Stimulated activated effector memory CD8-positive, alpha-beta T cell treated with anti-CD3 and anti-CD28 coated beads, Interleukin-12 subunit alpha, Interleukin-12 subunit beta, amount 100 ng/mL, for 72 hours (primary cell): ENCODE measurements around the gene ZFHX3.
A peak's percentile ranks its signal among the peaks of the same experiment; 100 is the strongest.

ENCODE experiments used
- ATAC-seq: fragments of 150-1000 bp; cut with Tn5 transposase; 2 replicates; pipeline ENCODE4 v1.10.0; 2021
- DNase-seq, 2 donors: peaks; one replicate each; pipeline ENCODE4 v3.0.0; 2021 to 2022; ENCODE audit warnings: low spot score in 2 of 2
- H3K27ac Mint-ChIP-seq: one replicate; pipeline ENCODE4 v1.8.0; 2022; ENCODE audit warnings: mild to moderate bottlenecking, mixed read lengths
- H3K36me3 Mint-ChIP-seq: one replicate; pipeline ENCODE4 v1.8.0; 2022; ENCODE audit warnings: mild to moderate bottlenecking, mixed read lengths
- H3K4me1 Mint-ChIP-seq: one replicate; pipeline ENCODE4 v1.8.0; 2022; ENCODE audit warnings: mixed read lengths
- H3K4me3 Mint-ChIP-seq: one replicate; pipeline ENCODE4 v1.8.0; 2022; ENCODE audit warnings: mild to moderate bottlenecking, mixed read lengths
- H3K9me3 Mint-ChIP-seq: one replicate; pipeline ENCODE4 v1.8.0; 2022; ENCODE audit warnings: mixed read lengths

The ZFHX3 gene

GRCh38 chr16:72957303-72958277 lies 90.3 kb downstream of the ZFHX3 start:
- no peaks in the 10 kb centered on the region for H3K4me1 Mint-ChIP-seq
- DNase-seq (no peak), ATAC-seq (no peak)
- H3K27ac Mint-ChIP-seq, result no peak overlapping the region
- H3K4me3 Mint-ChIP-seq, result no peak overlapping the region
- H3K9me3 Mint-ChIP-seq, result peaks cover 3% of the 10 kb centered on the region
- no peaks in the 10 kb centered on the region for H3K36me3 Mint-ChIP-seq

- Mint-ChIP-seq H3K27ac (no peak overlapping the region), H3K4me1 (no peaks in the 10 kb centered on the region)
These were observed 91.5 kb downstream of the ZFHX3 start for GRCh38 chr16:72956124-72957064.

GRCh38 chr16:72952811-72953271 lies 95.1 kb downstream of the ZFHX3 start:
- H3K4me1 Mint-ChIP-seq, result no peaks in the 10 kb centered on the region
- H3K27ac Mint-ChIP-seq, result no peak overlapping the region
- ATAC-seq (no peak), DNase-seq (no peak)
- H3K9me3 Mint-ChIP-seq, result peaks cover 12% of the 10 kb centered on the region
- no peaks in the 10 kb centered on the region for H3K36me3 Mint-ChIP-seq
- H3K4me3 Mint-ChIP-seq, result no peak overlapping the region

More at GRCh38 chr16:72956124-72957064, 91.5 kb downstream of the ZFHX3 start:
- ATAC-seq (no peak), DNase-seq (no peak)
- Mint-ChIP-seq H3K4me3 (no peak overlapping the region), H3K9me3 (peaks cover 3% of the 10 kb centered on the region), H3K36me3 (no peaks in the 10 kb centered on the region)

GRCh38 chr16:72952404-72952803 lies 95.5 kb downstream of the ZFHX3 start:
- Mint-ChIP-seq H3K36me3 (no peaks in the 10 kb centered on the region), H3K4me1 (no peaks in the 10 kb centered on the region), H3K9me3 (peaks cover 12% of the 10 kb centered on the region), H3K27ac (no peak overlapping the region), H3K4me3 (no peak overlapping the region)
- ATAC-seq (peak; percentile 31), DNase-seq (no peak)

GRCh38 chr16:72951916-72952315 lies 96.0 kb downstream of the ZFHX3 start:
- Mint-ChIP-seq H3K27ac (no peak overlapping the region), H3K9me3 (peaks cover 12% of the 10 kb centered on the region), H3K4me1 (no peaks in the 10 kb centered on the region), H3K36me3 (no peaks in the 10 kb centered on the region), H3K4me3 (no peak overlapping the region)
- ATAC-seq (no peak), DNase-seq (no peak)

- H3K4me1 Mint-ChIP-seq, result no peaks in the 10 kb centered on the region
These were observed 97.3 kb downstream of the ZFHX3 start for GRCh38 chr16:72950669-72951068.

GRCh38 chr16:72948238-72948829 lies 99.6 kb downstream of the ZFHX3 start:
- Mint-ChIP-seq H3K4me1 (no peaks in the 10 kb centered on the region), H3K27ac (no peak overlapping the region), H3K36me3 (no peaks in the 10 kb centered on the region), H3K4me3 (no peak overlapping the region), H3K9me3 (peaks cover 9% of the 10 kb centered on the region)
- no peak for DNase-seq
- ATAC-seq, result no peak

More at GRCh38 chr16:72950669-72951068, 97.3 kb downstream of the ZFHX3 start:
- DNase-seq (no peak), ATAC-seq (no peak)
- peaks cover 10% of the 10 kb centered on the region for H3K9me3 Mint-ChIP-seq
- H3K4me3 Mint-ChIP-seq, result no peak overlapping the region
- no peaks in the 10 kb centered on the region for H3K36me3 Mint-ChIP-seq
- H3K27ac Mint-ChIP-seq, result no peak overlapping the region

- Mint-ChIP-seq H3K4me1 (no peaks in the 10 kb centered on the region), H3K4me3 (no peak overlapping the region), H3K27ac (no peak overlapping the region), H3K9me3 (peaks cover 9% of the 10 kb centered on the region), H3K36me3 (no peaks in the 10 kb centered on the region)
- ATAC-seq, result no peak
- DNase-seq, result no peak
These were observed 100.3 kb downstream of the ZFHX3 start for GRCh38 chr16:72947379-72948237.

GRCh38 chr16:72946474-72947194 lies 101.3 kb downstream of the ZFHX3 start:
- Mint-ChIP-seq H3K27ac (no peak overlapping the region), H3K4me3 (no peak overlapping the region), H3K9me3 (peaks cover 9% of the 10 kb centered on the region), H3K4me1 (no peaks in the 10 kb centered on the region), H3K36me3 (no peaks in the 10 kb centered on the region)
- no peak for DNase-seq
- ATAC-seq, result no peak

- no peak for DNase-seq
- H3K27ac Mint-ChIP-seq, result no peak overlapping the region
- H3K9me3 Mint-ChIP-seq, result peaks cover 9% of the 10 kb centered on the region
- ATAC-seq, result no peak
- no peak overlapping the region for H3K4me3 Mint-ChIP-seq
- no peaks in the 10 kb centered on the region for H3K4me1 Mint-ChIP-seq
- no peaks in the 10 kb centered on the region for H3K36me3 Mint-ChIP-seq
These were observed 101.9 kb downstream of the ZFHX3 start for GRCh38 chr16:72946063-72946462.

GRCh38 chr16:72945611-72946010 lies 102.3 kb downstream of the ZFHX3 start:
- peaks cover 9% of the 10 kb centered on the region for H3K9me3 Mint-ChIP-seq
- H3K4me1 Mint-ChIP-seq, result no peaks in the 10 kb centered on the region
- ATAC-seq (no peak), DNase-seq (no peak)
- no peak overlapping the region for H3K4me3 Mint-ChIP-seq
- H3K27ac Mint-ChIP-seq, result no peak overlapping the region
- H3K36me3 Mint-ChIP-seq, result no peaks in the 10 kb centered on the region

GRCh38 chr16:72944757-72945485 lies 103.0 kb downstream of the ZFHX3 start:
- Mint-ChIP-seq H3K4me1 (no peaks in the 10 kb centered on the region), H3K36me3 (no peaks in the 10 kb centered on the region), H3K27ac (no peak overlapping the region), H3K9me3 (peaks cover 9% of the 10 kb centered on the region), H3K4me3 (no peak overlapping the region)
- ATAC-seq (no peak), DNase-seq (no peak)

- Mint-ChIP-seq H3K27ac (no peak overlapping the region), H3K9me3 (no peaks in the 10 kb centered on the region), H3K36me3 (no peaks in the 10 kb centered on the region), H3K4me3 (no peak overlapping the region), H3K4me1 (no peaks in the 10 kb centered on the region)
- no peak for DNase-seq
- ATAC-seq, result no peak
These were observed 105.9 kb downstream of the ZFHX3 start for GRCh38 chr16:72942021-72942420.
